Iris pigment epithelial cell (primary cell): ENCODE measurements around the gene FLT4.

Experiments
- DNase-seq: peaks from one replicate; pipeline ENCODE4 v3.0.0-alpha.2; 2011; ENCODE audit warnings: low read depth

Gene FLT4

DNA sequence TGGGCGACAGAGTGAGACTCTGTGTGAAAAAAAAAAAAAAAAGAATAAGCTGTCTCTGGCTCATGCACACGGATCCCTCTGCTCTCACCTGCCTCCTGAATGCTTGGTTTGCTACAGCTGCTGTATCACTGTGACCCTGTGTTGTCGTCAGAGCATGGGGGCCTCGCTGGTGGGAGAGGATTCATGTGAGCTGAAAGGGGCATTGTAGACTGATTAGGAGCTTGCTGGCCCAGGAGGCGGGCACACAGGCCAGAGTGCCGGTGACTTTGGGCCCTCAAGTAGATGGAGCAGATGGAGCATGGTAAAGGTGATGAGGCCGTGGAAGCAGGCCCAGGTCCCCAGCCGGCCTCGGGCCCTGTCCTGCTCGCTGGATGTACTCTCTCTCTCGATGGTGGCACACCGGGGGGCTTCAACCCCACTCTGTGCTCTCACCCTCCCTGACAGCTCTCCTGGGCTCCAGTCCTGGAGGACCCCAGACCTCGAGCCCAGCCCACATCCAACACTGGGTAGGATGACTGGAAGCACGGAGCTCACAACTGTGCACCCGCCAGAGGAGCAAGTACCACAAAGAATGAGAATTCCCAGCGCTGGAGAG is 7.1 kb downstream of the FLT4 start:
- no peak for DNase-seq

DNA sequence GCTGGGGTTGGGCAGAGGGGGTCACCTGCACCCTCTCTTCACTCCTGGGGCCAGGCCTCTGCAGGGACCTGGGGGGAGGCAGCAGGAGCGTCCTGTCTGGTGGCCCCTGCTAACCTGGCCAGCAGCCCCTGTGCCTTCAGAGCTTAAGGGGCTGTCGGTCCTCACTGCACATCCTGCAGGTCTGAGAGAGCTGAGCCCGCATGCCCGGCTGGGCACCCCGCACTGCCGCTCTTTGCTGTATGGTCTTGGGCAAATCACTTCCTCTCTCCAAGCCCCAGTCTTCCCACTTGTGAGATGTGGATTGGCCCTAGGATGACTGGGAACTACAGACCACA is 7.9 kb downstream of the FLT4 start:
- DNase-seq, result no peak

DNA sequence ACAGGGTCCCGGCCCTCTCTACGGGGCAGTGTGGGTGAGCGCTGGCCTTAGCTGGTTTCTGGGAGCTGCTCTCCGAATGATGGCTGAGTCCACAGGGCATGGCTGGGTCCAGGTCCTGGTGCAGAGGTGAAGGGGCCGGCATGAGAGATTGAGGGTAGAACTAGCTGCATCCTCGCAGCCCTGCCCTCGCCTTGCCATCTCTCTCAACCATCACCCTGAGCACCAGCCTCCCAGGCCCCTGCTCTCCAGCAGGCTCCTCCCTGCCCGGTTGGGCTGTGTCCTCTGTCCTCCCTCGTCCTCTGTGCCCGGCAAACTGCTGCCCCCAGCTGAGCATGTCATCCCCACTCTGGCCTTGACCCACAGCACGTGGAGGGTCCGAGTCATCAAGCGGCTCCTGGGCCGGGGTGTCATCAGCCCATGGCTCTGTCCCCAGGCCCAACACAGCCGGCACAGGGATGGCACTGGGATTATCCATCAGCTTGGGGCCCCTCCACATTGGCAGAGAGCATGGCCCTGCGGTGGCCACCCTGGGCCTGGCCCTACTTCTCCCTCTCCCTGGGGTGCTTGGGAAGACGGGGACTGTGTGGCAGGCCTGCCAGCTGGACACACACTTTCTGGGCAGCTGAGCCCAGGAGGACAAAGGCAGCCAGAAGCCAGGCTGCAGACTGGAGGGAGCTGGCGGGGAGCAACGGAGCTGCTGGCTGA is 8.4 kb downstream of the FLT4 start:
- no peak for DNase-seq

DNA sequence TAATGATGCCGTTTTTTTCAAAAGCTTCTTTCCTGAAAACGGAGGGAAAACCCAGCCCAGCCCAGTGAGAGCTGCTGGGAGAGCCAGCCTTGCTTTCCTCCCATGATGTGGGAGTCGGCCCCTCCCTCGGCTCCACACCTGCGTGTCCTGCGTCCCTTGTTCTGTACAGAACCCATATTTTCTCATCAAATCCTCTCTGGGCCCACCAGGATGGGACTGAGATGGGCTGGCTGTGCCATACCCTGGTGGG is 8.9 kb downstream of the FLT4 start:
- no peak for DNase-seq

DNA sequence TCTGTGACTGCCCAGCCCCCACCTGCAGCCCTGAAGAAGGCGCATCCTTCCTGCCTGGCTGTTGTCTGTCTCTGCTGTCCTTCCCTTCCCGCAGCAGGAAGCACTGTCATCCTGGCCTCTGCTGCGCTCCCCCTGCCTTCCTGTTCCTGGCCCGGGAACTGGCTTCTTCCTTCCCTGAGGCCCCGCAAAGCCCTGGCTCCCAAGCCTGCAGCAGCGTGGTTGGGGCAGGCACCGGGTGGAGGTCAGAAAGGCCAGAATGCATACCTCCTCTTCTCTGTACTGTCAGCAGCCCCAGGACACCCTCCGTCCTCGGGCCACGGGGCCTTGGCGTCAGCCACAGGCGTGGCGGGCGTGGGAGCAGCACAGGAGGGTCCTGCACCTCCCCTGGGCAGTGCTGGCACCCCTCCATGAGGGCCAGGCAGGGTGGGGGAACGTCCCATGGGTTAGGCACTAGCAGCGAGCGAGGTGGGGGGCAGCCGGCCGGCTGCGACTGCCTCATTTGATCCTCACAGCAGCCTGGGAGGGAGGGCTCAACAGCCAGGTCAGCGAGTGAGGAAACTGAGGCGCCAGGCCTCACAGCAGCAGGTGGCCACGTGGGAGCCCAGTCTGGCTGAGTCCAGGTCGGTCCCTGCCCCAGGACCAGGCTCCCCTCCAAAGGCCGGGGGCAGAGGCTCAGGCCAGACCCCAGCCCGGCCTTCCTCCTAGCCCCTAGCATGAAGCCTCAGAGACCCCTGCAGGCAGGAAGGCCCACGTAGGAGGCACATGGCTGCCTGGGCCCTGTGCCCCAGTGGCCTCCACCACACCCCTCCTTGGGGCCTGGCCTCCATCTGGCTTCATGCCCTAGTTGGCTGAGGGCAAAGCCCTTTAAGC is 9.4 kb downstream of the FLT4 start:
- DNase-seq, result no peak

DNA sequence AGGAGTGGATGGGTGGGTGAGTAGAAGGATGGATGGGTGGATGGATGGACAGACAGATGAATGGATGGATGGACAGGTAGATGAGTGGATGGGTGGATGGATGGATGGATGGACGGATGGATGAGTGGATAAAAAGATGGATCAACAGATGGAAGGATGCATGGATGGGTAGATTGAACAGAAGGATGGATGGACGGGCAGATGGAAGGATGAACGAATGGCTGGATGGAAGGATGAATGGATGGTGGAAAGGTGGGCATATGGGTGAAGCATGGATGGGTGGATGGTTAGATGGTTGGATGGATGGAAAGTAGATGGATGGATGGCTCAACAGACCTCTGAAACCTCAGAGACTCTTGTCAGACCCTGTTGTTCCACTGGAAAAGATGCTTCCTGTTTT is 10.1 kb downstream of the FLT4 start:
- DNase-seq, result no peak

DNA sequence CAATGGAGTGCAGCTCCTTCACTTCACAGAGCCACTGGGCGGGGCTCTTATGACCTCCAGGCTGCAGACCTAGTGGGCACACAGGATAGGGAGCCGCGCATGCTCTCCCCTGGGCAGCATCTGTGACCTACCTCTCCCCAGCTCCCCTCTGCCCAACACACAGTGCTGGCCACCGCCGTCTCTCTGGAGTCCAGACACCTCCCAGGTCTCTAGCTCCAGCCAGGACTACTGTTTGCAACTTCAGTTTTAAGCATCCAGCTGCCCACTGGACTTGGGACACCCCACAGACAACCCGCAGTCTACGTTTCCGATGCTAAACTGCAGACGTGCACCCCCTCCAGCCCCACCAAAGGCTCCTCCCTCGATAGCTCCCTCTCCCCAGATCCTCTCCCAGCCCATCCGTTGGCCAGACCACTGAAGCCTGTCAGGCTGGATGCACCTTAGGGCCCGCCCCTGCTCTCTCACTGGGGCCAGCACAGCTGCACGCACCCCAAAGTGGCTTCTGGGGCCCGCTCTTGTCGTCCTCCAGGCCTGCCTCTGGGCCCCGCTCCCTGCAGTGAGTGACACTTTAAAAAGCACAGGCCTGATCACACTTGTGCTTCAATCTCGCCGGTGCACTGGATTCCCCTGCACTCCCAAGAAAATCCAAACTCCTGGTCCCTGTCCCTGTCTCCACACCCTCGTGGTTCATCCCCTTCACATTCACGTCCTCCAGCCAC is 11.3 kb downstream of the FLT4 start:
- DNase-seq, result no peak

DNA sequence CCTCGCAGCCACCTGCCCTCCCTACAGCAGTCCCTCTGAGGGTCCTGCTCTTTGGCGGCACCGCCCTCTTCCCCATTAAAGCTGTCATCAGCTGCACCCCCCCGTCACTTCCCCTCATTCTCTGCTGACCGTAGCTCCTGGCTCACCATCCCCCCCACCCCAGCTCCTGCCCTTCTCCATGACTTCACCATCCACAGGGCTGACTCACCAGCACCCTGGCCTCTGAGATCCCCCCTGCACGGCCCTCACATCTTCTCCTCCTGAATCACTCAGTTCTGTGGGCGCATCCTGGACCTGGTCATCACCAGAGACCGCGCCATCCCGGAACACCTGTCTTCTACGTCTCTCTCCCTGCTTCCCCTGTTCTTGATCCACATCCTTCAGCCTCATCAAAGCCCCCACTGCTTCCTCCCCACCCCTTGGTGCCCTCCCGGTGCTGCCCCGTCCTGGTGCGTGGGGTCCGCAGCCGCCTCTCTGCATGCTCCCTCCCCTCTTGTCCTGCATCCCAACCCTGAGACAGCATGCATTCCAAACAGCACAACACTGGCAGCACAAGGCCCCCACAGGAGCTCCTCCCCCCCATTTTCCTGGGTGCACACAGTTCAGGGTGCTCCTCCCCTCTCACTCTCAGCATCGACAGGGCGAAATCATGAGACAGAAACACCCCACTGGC is 12.9 kb downstream of the FLT4 start:
- DNase-seq, result peak; percentile 28

DNA sequence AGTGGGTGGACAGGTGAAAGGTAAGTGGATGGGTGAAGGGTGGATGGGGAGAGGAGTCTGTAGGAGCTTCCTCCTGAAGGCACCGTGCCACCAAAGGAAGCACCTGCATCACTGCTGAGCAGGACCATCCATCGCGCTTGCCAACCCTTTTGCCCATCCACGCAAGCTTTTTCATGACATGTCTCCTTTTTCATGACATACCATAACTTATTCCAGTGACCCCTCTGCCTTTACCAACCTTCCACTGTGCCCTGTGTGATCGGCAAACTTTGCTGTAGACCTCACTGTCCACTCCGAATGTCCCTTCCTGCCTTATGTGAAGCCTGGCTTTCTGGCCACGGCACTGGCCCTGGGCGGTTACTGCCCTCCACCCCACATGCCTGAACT is 13.4 kb downstream of the FLT4 start:
- no peak for DNase-seq

DNA sequence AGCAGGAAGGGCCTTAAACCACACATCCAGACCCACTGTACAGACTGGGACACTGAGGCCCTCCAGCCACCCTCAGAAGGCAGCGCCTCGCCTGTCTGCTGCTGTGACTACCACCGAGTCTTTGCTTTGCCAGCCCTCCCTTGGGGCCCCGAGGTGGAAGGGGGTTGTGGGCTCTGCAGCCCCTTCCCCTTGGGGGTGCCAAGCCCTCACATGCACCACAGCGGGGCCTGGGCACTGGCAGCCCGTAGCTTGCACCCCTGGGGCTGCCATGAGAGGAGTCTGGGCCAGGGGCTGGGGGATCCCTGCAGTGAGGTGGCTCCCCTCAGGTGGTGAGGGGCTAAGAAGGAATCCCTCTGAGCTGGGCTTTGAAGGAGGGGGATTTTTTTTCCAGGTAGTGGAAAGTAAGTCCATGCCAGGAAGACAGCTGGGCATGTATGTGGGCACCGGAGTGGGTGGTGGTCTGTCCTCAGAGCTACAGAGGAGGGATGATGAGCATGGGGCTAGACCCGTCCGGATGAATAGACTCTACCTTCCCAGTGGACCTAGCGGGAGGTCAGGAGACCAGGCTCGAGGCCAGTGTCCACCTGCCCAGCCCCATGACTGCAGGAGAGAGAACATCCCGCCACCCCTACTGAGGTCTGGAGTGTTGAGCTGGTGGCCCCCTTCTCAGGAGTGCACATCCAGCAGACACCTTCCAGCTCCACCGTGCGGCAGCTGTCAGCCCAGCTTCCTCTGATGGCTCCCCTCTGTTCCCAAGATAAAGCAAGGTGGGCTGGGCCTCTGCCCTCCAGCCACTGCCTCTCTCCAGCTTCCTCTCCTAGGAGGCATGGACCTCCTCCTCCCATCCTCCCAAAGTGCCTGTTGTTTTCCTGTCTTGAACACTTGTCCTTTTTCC is 15.9 kb downstream of the FLT4 start:
- DNase-seq, result no peak

DNA sequence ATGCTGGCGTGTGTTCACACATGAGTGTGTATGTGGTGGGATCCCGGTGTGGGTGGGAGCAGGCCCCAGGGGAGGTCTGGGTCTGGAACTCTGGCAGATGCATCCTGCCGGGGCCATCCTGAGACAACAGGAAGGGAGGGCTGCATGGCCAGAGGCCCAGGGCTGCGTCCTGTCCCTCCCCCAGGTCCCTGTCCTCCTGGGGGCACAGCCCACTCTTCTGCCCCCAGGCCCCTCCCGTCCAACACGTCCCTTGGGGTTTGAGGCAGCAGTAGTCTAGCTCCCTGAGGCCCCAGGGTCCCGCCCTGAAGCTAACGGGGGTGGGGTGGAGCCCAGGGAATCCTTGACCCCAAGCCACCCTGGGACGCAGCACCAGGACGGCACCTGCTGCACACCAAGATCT is 16.6 kb downstream of the FLT4 start:
- no peak for DNase-seq

DNA sequence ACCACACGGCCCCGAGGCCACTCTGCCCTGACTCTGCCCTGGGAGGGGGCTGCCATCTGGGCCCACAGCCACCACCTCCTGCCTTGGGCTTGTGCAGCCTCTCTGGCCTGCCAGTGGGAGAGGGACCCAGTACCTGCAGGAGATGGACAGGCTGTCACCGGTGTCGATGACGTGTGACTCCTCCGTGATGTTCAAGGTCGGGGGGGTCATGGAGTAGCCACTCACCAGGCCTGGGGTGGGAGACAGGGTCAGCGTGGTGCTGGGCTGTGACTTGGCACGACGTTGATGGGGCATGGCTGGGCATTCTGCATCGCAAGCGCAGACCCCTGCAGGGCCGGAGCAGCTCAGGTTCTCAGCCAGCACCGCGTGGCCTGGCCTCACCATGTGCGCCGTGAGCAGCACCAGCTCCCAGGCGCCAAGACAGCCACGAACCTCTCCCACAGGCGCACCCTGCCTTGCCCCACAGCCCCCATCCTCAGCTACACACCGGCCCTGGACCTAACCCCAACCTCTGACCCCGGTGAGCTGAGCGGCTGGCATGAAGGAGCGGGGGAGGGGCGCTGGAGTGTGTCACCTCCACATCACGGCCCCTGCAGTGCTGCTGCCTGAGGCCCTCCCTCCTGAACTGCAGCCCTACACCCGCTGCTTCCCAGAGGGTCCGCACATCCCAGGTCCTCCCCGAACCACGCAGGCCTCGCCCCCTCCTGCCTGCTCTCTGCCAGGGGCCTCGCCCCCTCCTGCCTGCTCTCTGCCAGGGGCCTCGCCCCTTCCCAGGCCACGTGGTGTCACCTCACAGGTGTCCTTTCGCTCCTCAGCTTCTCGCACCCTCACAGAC is 17.6 kb downstream of the FLT4 start:
- DNase-seq, result no peak

DNA sequence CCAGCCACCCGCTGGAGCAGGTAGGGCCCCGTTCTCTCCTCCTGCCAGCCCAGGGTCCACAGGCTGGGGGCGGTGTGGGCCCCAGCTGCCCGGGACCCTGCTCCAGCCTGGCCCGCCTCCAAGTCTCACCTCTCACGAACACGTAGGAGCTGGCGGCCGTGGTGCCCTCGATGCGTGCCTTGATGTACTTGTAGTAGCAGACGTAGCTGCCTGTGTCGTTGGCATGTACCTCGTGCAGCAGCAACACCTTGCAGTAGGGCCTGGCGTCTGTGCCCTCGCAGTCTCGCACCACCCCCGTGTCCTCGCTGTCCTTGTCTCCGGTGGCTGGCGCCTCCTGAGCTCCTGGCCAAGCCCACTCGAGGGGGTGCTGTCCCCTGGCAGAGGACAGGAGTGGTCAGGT is 19.0 kb downstream of the FLT4 start:
- no peak for DNase-seq

DNA sequence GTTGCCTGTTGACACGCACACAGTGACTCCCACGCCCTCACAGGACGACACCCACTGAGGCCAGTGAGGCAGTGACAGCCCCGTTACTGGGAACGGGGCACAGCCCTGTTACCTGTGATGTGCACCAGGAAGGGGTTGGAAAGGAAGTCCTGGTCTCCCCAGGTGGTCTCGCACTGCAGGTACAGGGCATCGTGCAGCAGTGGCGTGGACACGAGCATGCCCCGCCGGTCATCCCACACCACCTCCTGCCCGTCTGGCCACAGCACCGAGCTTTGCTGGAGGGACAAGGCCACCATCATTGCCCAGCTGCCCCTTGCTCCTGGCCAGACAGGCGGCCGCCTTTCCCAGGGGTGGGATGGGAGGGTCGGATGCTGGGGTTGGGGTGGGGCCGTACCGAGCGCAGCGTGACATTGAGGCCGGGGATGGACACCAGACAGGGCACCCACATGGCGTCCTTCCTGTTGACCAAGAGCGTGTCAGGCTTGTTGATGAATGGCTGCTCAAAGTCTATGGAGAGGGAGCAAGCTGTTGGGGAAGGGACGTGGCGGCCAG is 19.5 kb downstream of the FLT4 start:
- no peak for DNase-seq

DNA sequence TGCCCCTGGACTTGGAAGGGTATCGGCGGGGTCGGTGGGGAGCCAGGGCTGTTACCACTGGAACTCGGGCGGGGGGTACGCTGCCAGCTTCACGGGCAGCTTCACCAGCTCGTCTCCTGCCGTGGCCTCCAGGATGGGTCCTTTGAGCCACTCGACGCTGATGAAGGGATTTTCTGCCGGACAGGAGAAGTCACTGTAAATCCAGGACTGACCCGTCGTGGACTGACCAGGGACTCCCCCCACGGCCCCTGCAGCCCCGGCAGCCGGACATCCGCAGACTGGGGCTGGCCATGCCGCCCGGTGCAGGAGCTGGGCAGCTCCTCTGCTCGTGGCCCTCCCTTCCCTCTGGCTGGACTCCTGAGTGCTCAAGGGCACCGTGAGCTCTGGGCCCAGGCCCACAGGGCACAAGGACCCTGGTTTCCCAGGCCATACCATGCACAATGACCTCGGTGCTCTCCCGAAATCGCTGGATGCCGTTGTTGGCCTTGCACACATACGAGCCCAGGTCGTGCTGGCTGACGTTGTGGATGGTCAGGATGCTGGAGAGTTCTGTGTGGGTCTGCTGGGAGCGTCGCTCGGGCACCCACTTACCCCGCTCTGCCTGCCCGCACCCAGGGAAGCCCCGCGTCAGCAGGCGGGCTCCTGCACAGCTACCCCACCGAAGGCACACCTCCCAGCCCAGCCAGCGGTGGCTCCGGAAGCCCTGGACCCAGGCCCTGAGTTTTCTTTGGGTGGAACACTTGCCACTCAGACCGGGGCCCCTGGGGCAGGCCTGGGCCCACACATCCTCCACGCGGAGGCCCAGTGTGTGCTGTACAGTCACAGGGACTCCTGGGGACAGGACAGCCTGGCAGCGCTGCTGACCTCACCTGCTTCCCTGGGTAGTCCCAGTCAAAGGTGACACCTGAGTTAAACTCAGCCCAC is 20.3 kb downstream of the FLT4 start:
- no peak for DNase-seq

DNA sequence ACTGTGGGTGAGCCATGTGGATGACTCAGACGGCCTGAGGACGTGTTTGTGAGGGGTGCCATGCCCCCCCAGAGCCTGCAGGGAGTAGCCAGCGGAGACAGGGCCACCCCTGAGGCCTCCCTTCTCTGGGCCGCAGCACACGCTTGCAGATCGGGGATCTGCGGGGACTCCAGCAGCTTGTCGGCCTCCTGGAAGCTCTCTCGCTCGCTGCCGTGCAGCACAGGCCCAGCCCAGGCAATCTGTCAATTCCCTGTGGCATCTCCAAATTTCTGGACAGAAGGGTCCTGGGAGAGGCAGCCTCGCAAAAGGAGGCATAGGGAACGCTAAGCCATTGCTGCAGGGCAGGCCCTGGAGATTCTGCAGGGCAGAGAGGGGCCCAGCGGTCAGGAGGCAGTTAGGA is 21.2 kb downstream of the FLT4 start:
- DNase-seq, result no peak

DNA sequence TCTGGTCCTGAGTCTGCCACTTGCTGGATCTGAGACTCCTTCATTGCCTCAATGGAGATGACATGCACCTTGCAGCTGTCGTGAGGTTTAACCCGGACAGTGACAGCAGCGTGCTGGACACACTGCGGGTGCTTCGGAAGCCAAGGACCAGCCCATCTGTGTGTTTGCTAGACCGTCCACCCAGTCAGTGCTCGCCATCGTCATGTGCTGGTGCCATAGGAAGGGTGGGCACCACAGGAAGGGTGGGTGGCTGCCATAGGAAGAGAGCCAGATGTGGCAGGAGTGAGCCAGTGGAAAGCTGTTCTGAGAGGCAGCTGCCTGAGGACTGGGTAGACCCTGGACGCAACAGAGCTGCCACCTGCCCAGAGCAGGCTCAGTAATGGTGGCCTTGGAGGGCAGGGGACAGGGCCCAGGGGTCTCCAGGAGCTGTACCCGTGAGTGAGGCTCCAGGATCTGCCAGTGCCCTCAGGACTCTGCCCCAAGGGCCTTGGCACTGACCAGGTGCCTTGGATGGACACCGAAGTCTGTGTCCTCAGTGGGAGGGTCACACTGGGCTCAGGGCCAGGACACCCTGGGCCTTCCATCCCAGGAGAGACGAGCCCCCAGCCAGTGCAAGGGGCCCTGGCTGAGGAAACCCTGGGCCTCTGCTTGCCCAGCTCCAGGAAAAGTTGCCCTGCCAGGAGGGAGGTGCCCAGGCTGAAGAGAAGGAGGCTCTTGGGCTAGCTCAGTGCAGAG is 21.8 kb downstream of the FLT4 start:
- no peak for DNase-seq

DNA sequence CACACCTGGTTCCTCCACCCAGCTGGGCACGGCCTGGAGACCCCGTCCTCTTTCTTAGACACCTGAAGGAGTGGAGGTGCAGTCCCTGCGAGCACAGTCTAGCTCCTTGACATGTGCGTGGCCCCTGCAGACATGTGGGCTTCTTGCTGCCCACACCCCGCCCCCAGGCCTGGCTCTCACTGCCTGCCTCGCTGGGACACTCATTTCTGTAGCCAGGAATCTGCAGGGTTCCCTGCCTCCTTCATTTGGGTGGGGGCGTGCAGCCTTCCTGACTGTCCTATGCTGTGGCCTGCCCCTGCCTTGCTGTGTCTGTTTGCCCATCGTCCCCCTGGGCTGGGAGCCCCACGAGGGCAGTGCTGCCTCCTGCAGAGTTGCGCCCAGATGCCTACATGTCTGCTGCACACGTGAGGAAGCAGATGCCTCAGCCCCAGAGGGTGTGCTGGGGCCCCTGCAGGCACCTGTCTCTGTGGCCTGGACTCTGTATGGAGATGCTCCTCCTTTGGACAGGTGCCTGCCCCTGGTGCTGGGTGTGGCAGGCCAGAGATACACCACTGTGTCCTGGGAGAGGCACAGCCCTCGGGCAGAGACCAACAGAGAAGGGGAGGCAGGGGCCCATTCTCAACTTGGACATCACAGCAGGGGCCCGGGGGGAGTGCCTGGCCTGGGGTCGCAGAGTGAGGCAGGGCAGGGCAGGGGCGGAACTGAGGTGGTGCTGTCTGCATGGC is 22.6 kb downstream of the FLT4 start:
- DNase-seq, result no peak
